ENCODE measurements around the gene ANKRD28. TPM values are rescaled to one million over a fixed set of nuclear protein-coding genes. Genes with fewer than 3 reads are reported as not detected.

The ANKRD28 gene
- total and polyA plus RNA-seq, 2 of the 8 experiments (the other 6 are each of a cell fraction or from before 2014, with no cell fraction given) = 39.1 to 61.7 TPM

GRCh38 chr3:15845475-15845874 lies 47.7 kb upstream of the ANKRD28 start:
- H3K4me3 ChIP-seq (ENCODE audit: extremely low read depth in 1 of 4, insufficient read depth in 2 of 4, low read depth in 3 of 4, low read length in 4 of 4) = no peak overlapping the region
- no peaks in the 10 kb centered on the region; a peak in 1 of 7 replicates for H3K4me1 ChIP-seq (replicated peaks in 1 of 4; ENCODE audit: control insufficient read depth in 3 of 4, insufficient read depth in 4 of 4, low read length in 3 of 4)
- peaks cover 2% of the 10 kb centered on the region in 2 experiments for H4K20me1 ChIP-seq (replicated peaks in 1 of 2; ENCODE audit: control insufficient read depth in 1 of 2, insufficient read depth in 2 of 2, low read length in 2 of 2)
- H3K23me2 ChIP-seq (ENCODE audit: low read depth, low read length) = no peaks in the 10 kb centered on the region
- H4K5ac ChIP-seq (ENCODE audit: insufficient read length, low read depth, low read length) = no peak overlapping the region
- no peak for FAIRE-seq
- H3K56ac ChIP-seq (replicated peaks; ENCODE audit: insufficient read length, low read depth, low read length) = no peak overlapping the region
- 90% methylated on average over 3 of the region's 3 CpGs; no CpG with 5 or more reads in 1 of the 2 experiments for WGBS, 2 experiments (ENCODE audit: extremely low coverage in 1 of 2, insufficient coverage in 1 of 2, insufficient read length in 1 of 2, insufficient replicate concordance in 2 of 2, low coverage in 1 of 2, low lambda C conversion rate in 2 of 2, missing lambda C conversion rate in 1 of 2)
- no peak for DNase-seq (ENCODE audit: low read depth in 1 of 2, low spot score in 2 of 2)
- H3K27ac ChIP-seq (ENCODE audit: low read depth, low read length) = no peak overlapping the region
- H3K18ac ChIP-seq (ENCODE audit: extremely low read depth, low read length) = no peak overlapping the region
- H3K14ac ChIP-seq (ENCODE audit: insufficient read length) = no peak overlapping the region
- no peak overlapping the region for H2AFZ ChIP-seq (ENCODE audit: low read length)
- no peak overlapping the region for H2BK120ac ChIP-seq (replicated peaks; ENCODE audit: low read depth, low read length)
- no peak overlapping the region for H3K9ac ChIP-seq (replicated peaks in 1 of 4; ENCODE audit: extremely low read depth in 1 of 4, low read depth in 3 of 4, low read length in 3 of 4)
- no peak overlapping the region for H3K23ac ChIP-seq (ENCODE audit: insufficient read length)
- H2AK5ac ChIP-seq (ENCODE audit: low read depth, low read length) = no peak overlapping the region
- H3K36me3 ChIP-seq (ENCODE audit: control insufficient read depth in 2 of 4, insufficient read depth in 4 of 4, low read length in 3 of 4) = peaks cover 0 to 2% (median 0%) of the 10 kb centered on the region in 4 experiments; a peak in 2 of 8 replicates
- H2BK15ac ChIP-seq (ENCODE audit: low read length) = no peak overlapping the region
- H2BK5ac ChIP-seq (ENCODE audit: low read depth, low read length) = no peak overlapping the region
- no peak overlapping the region for H3K4me2 ChIP-seq (ENCODE audit: insufficient read depth in 1 of 2, low read depth in 2 of 2, low read length in 2 of 2)
- no peak overlapping the region for H2BK20ac ChIP-seq (ENCODE audit: low read length)
- H3K79me2 ChIP-seq (ENCODE audit: control insufficient read depth in 1 of 2, insufficient read depth in 2 of 2, low read length in 2 of 2) = peaks cover 7 to 98% of the 10 kb centered on the region in 2 experiments; a peak in 3 of 4 replicates
- H4K8ac ChIP-seq (ENCODE audit: extremely low read depth, insufficient read depth, low read length) = no peak overlapping the region
- H3K4ac ChIP-seq (replicated peaks; ENCODE audit: insufficient read length, low read depth, low read length) = no peak overlapping the region
- H2BK12ac ChIP-seq (ENCODE audit: low read depth, low read length) = no peak overlapping the region
- no peaks in the 10 kb centered on the region; a peak in 2 of 4 replicates for H3K9me3 ChIP-seq (ENCODE audit: insufficient read depth in 2 of 2, low read depth in 1 of 2, low read length in 1 of 2)
- CTCF ChIA-PET (ENCODE audit: partially characterized antibody) = no interaction called here
- no peaks in the 10 kb centered on the region for H3K27me3 ChIP-seq (replicated peaks in 1 of 4; ENCODE audit: control insufficient read depth in 3 of 4, extremely low read depth in 1 of 4, insufficient read depth in 3 of 4, low read length in 3 of 4)
- no peak overlapping the region for H4K91ac ChIP-seq (replicated peaks; ENCODE audit: insufficient read length, low read length)
- H3K79me1 ChIP-seq (ENCODE audit: low read depth, low read length) = peaks cover 8% of the 10 kb centered on the region
- POLR2A ChIA-PET (ENCODE audit: partially characterized antibody) = no interaction called here
- TF ChIP-seq POLR2A (IDR thresholded peaks at IDR 0.05; ENCODE audit: control extremely low read depth in 1 of 2, low read depth in 2 of 2, low read length in 2 of 2) = no peak
- TF ChIP-seq EZH2 (IDR thresholded peaks at IDR 0.05; ENCODE audit: low read depth, low read length, severe bottlenecking) = no peak
- no peak for TF ChIP-seq CEBPB (IDR thresholded peaks at IDR 0.05; ENCODE audit: low read depth, low read length)
- no peak for TF ChIP-seq MAX (IDR thresholded peaks at IDR 0.05)
- TF ChIP-seq SUZ12 (IDR thresholded peaks at IDR 0.05; ENCODE audit: low read length) = no peak
- no peak for TF ChIP-seq TBP (IDR thresholded peaks at IDR 0.05; ENCODE audit: low read depth, low read length)
- TF ChIP-seq RAD21 (IDR thresholded peaks at IDR 0.05 in 1 of 2, conservative IDR thresholded peaks at IDR 0.05 in 1 of 2; ENCODE audit: low read depth in 2 of 2, low read length in 2 of 2) = no peak
- TF ChIP-seq CHD1 (IDR thresholded peaks at IDR 0.05; ENCODE audit: low read depth, low read length) = no peak
- no peak for TF ChIP-seq HDAC2 (IDR thresholded peaks at IDR 0.05; ENCODE audit: borderline replicate concordance in 1 of 2, low read depth in 2 of 2, low read length in 2 of 2)
- no peak for TF ChIP-seq TCF12 (IDR thresholded peaks at IDR 0.05; ENCODE audit: low read depth, low read length)
- no peak for TF ChIP-seq MAFK (IDR thresholded peaks at IDR 0.05; ENCODE audit: low read depth, low read length)
- TF ChIP-seq GABPA (IDR thresholded peaks at IDR 0.05; ENCODE audit: borderline replicate concordance, insufficient read depth, low read length) = no peak
- TF ChIP-seq RNF2 (IDR thresholded peaks at IDR 0.05; ENCODE audit: borderline replicate concordance, low read depth, low read length, missing control alignments, poor library complexity, severe bottlenecking) = no peak
- TF ChIP-seq CBX8 (IDR thresholded peaks at IDR 0.05; ENCODE audit: borderline replicate concordance, low read depth, low read length) = no peak
